HG03442 (cell line): ENCODE data around the gene NR2F2.

Source experiments
- ATAC-seq: cut with Tn5 transposase; IDR thresholded peaks from one replicate; pipeline ENCODE4 v1.9.1; 2021; ENCODE audit warnings: mild to moderate bottlenecking, moderate library complexity; ENCODE audit not compliant: unreplicated experiment

NR2F2 gene

DNA sequence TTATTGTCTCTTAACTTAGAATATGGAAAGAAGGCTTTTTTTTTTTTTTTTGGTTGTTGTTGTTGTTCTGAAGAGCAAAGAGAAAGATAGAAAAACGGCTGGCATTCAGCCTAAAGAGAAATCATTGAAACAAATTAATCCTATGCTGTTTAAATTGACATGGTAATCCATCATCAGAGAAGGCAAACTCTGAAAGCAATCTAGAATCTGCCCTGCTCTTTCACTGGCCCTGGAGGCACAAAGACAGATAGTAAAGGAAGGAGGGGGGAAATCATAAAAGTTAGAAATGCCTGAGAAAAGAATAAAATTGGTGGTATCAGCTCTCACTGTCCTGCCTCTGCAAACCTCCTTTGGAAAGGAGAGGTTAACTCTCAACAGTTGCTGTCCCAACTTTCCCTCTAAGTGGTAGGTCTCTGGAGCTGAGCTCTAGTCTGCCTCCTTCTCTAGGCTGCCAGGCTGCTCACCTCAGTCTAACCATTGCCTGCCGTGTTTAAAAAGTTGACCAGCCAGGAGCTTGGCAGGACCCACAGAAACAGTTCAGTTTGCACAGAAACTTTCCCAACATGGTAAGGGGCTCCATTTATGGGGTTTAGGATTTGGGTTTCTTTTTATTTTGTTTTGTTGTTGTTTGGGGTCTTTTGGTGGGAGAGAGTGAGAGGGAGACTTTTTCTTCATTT, 13.4 kb upstream of the NR2F2 start:
- ATAC-seq, result no peak

DNA sequence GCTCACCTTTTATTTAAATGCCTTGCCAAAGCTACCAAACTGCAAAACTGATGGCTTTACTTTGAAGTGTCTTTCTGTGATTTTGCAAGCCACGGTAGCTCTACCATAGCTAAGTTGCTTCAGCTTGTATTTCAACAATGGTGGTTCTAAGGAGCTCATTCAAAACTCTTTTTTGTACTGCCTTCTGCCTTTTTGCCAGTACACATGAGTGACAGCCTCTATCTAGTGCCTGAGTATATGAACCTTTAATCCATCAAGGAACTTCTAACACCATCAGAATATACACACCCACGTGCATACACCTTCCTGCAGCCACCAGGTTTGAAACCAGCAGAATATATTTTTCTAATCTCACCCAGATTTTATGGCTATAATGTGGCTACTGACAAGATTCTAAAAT, 10.4 kb upstream of the NR2F2 start:
- no peak for ATAC-seq

DNA sequence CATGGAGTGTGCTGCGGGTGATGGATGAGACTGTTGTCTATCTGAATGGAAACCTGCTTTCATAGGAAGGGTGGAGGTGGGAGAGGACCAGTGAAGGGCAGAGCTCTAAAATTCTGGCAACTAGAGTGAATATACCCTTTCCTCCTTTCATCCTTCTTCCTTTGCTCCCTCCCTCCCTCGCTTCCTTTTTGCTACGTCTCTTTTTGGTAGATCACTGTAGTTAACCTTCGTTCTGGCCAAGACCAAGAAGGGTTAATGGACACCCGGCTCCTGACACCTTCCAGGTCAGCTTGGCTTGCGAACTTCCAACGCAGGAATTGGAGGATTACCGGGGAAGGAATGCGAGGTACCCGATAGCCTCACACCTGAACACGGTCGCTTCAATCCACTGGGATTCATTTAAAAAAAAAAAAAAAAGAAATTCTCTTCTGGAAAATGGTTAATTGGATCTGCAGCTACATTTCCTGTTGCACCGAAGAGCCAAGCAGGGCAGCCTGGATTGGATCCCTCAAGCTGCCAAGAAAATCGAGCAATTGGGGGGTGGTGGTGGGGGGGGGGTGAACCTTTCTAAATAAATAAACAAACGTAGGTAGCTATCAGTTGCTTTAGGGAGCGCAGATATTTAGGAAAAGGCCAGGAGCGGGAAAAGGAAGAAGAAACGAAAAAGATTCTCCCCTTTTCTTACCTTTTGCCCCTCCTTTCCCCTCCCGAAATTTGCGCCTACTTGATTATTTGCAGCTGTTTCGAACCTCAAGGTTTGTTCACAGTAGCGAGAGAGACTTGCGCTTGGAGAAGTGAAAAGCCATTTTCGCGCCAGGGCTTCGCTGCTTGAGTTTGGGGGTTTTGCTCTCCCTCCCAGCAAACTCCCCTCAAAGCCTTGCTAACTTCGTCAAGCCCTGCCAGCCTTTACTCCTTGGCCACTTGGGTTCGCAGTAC, 9.5 kb upstream of the NR2F2 start:
- no peak for ATAC-seq

- no peak for ATAC-seq
Observed at GRCh38 chr15:96321639-96322535, 8.6 kb upstream of the NR2F2 start.

DNA sequence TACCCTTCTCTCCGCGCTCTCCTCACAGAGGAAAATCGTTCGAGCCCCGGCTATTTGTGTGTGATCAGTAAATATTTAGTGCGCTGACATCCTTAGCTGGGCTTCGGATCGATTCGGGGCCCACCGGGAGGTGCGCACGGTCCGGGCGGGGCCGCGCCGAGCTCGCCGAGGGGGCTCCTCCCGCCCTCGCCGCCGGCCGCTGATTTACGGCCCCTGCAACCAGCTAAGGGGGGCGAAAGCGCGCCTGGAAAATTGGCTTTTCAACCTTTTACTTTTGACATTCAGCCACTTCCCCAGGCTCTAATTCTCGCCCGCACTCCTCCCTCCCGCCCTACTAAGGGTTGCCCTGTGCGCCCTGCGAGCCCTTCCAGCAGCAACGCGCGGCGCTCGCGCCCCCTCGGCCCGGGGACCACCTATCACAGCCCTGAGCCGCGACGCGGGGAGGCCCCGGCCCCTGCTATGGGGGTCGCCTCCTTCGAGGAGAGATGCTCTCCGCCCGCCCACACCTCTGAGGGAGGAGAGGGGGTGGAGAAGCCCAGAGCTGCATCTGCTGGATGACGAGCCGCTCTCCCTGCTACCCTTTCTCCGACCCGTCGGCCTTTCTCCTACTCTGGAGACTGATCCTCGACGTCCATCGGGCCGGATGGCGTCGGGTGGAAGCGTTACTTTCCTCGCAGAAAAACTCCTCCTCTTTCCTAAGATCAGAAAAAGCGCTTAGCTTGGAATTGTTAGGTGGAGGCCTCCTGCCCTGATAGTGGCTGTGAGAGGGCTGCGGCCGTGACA, 7.8 kb upstream of the NR2F2 start:
- no peak for ATAC-seq

GRCh38 chr15:96323319-96324145, 7.0 kb upstream of the NR2F2 start:
- no peak for ATAC-seq

GRCh38 chr15:96324192-96324895, 6.2 kb upstream of the NR2F2 start:
- no peak for ATAC-seq

DNA sequence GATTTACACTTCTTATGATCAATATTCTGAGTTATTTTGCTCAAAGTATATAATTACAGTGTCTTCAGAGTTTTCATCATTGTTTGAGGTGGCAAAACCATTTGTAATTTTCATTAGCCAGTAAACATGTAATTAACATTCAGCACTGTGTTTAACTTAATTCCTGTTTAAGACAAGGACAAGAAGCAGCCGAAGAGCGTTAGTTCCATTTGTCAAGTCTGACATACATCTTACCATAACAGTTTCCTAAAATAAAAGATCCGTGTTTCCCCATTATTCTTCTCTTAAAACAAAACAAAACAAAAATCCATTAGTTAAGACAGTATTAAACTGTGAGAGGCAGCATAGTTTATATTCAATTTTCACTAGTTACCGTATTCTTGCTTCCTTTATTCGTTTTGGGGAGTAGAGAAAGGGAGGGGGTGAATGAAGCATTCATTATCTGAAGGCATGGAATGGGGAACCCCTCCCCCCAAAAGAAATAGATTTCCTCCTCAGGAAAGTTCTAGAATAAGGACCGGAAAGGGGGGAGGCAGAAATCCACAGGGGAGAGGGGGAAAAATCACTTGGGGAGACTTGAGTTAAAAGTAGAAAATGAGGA, 5.5 kb upstream of the NR2F2 start:
- no peak for ATAC-seq

DNA sequence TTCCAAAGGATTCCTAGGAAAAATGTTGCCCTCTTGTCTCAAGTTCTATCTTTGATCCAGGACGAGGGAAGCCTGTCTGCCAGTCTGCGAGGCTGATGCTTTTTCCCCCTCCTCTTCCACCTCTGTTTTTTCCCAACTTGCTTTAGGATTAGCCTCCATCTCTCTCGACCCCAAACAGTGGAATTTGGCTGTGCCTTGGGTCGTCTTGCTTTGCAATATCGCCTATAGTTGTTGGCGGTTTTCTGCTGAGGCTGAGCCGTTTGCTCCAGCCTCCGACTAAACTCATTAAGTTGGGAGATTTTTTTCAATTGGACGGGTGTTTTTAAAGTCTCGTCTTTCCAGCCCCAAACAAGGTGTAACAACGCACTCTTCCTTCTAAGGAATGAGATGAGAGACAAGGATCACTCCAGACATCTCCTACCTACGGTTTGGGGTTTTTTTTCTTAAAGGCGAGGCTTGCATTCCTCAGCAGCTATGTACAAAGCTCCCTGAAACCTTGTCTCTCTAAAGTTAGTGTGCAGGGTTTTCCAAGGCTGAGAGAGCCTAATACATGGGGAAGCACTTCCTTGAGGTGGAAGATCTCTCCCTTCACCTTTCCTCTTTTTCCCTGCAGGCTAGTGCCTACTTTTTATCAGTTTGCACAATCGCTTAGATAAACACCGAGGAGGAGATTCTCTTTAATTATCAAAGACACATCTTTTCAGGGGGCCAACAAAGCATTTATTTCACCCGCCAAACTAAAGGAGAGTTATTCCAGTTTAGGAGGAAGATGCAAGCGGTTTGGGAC, 4.8 kb upstream of the NR2F2 start:
- no peak for ATAC-seq

DNA sequence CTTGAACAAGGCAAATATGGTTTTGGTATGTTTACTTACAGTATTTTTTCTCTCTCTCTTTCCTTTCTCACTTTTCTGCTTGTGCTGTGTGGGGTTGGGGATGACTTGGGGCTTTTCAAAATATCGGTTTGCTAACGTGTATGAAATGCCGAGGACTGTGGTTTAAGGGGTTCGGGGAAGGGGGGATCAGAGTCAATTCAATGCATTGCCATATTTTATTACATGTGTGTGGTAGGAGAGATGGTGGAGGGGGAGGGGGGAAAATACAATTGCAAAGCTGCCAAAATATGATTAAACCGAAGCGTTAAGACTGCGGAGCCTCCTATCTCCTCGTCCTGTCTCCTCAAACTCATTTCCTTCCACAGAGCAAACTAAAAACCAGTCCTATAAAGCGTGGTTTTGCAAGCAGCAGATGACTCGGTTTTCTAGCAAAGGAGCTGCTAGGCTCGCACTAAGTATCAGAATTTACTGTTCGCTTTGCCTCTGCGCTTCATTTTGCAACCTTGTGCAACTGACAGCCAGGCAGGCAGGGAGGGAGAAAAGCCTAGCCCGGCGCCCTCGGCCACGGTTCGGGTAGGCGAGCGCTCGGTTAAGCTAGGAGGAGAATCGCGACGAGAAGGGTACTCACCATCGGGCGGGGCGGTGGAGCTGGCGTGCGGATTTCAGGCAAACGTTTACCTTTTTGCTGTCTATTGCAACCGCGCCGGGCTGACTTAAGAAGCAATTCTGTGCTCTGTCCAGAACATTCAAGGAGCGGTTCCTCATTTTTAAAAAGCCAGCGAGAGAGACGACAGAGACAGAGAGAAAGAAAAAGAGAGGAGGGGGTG, 4.0 kb upstream of the NR2F2 start:
- ATAC-seq, result no peak

DNA sequence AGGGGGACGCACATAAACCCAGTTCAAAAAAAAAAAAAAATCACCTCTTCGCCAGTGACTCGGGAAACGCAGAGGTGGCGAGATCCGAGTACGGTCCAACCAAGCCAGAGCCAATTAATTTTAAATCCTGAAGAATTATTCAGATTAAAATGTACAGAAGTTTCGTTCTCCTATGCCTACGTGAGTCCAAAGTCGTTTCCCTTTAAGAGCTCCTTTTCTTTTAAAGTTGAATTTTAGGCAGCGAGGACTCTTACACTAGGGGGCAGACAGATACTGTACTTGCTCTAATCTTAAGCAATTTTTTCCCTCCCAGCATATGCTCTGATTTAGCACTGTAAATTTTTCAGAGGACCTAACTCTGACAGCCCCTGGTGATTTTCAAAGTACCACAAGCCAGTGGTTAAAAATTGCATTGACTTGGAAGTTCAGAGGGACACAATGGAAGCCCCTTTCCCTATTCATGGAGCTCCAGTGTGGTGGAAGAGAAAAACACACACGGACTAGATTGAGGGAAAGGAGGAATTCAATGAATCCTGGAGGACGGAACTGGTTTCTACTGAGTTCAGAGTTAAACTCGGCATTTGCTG, 3.3 kb upstream of the NR2F2 start:
- no peak for ATAC-seq

DNA sequence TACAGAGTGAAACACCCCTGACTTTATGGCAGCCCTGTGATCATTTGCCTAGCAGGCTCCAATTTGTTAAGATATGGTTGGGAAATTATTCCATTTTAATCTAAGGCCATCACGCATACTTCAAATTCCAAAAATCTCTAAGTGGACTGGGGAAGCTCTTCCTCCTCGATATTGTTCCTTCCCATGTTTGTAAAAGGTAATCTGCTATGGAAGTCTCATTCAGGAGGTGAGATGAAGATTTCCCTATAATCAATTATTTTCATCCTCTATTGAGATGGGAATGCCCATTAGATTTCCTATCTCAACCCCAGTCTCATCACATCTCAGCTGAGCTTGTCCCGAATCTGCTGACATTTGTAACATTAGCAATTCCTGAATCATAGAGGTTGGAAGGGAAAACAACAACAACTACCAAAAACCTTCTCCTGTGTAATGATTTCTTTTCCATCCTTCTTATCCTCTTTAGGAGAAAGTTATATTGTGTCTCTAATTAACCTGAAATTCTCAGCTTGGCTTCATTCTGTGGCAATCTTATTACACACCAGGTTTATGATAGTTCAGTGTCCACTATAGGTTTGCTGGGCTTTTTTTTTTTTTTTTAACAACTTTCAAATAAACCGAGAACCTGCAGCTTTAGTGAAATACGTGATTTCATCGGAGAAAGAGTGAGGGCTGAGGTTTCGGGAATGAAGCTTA, 2.2 kb upstream of the NR2F2 start:
- ATAC-seq, result no peak

- no peak for ATAC-seq
Observed at GRCh38 chr15:96328877-96329195, 1.7 kb upstream of the NR2F2 start.

- no peak for ATAC-seq
Observed at GRCh38 chr15:96329403-96329981, 1.0 kb upstream of the NR2F2 start.

GRCh38 chr15:96330064-96330449, 443 bp upstream of the NR2F2 start:
- ATAC-seq, result peak; percentile 22
